IPS-NIHi7 (cell line): ENCODE results near the gene PPIL6.
"Not testable (repeated sequence)": the region's sequence is repeated elsewhere in the genome, so short reads cannot be mapped to it uniquely, and the experiment has no call there.

ENCODE experiments used
- DNase-seq: peaks from one replicate; pipeline ENCODE4 v3.0.0; 2012; ENCODE audit warnings: mixed read lengths; ENCODE audit errors: extremely low spot score

PPIL6 gene

GRCh38 chr6:109396046-109396718 is 44.2 kb downstream of the PPIL6 start:
- no peak for DNase-seq

DNA sequence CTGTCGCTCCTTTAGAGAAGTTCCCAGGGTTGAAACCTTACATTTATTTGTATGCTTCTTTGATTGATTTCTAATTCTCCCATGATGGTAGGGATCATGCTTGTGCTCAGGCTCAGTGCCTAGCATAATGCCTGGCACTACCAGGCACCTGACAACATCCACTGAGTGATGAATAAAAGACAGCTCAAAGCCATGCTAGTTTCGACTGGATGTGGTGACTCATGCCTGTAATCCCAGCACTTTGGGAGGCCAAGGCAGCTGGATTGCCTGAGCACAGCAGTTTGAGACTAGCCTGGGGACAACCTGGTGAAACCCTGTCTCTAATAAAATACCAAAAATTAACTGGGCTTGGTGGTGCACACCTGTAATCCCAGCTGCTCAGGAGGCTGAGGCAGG is 46.5 kb downstream of the PPIL6 start:
- DNase-seq: no peak

DNA sequence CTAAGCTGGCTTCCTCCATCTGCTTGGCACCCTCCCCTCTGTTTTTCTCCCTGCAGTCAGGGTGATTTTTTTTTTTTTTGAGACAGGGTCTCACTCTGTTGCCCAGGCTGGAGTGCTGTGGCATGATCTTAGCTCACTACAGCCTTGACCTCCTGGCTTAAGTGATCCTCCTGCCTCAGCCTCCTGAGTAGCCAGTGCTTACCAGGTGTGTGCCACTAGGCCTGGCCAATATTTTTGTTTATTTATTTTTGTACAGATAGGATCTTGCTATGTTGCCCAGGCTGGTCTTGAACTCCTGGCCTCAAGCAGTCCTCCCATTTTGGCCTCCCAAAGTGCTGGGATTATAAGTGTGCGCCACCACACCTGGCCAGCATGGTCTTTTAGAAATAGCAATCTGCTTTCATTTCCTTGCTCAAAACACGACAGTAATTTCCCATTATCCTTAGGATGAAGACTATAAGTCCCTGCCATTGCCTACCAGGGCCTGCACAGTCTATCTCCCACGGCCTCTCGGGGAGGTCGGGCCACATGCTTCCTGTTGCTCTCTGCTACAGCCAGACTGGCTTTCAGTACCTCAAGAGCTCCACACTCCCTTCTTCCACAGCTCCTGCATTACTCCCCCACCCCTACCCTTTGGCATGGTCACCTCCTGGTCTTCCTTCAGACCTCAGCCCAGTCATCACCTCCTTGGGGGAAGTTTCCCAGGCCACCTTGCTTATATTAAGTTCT is 47.1 kb downstream of the PPIL6 start:
- DNase-seq: no peak

DNA sequence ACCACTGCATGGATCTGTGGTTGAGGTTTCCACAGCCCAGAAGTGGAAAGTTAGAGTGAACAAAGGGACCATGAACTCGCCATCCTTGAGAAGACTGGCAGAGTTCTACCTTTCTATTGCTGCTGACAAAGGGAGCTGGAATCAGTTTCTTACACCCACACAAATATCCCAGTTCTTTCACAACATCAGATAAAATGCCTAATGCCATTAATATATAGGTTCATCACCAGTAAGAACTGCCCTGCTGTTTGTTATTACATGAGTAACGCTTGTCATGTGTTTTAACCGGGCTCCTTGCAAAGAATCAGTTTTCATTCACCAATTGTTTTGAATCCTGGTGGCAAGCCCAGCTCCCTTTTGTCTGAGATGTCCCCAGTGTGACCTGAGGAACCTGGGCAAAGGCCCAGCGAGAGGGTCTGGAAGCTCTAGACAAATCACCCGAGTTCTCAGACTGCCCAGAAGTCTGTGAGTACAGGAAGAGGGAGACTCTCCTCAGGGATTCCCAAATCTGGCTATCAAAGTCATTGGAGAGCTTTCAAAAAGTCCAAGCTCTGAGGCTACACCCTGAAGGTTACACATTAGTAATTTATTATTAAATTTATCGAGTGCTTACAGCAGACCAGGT is 50.7 kb downstream of the PPIL6 start:
- DNase-seq: no peak

DNA sequence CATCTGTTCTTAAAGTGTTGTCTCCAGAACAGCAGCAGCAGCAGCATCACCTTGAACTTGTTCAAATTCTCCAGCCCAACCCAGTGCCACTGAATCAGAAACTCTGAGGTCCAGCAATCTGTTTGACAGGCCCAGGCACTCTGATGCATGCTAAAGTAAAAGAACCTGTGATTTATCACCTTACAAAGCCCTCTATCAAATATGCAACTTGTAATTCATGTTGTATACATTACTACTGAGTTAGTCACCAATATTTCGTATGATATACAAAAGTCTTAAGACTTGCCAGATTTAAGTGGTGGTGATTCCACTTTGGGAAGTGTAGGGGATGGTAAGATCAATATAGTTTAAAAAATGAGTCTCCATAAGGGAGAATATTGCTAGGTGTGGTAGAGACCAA is 52.2 kb downstream of the PPIL6 start:
- DNase-seq: no peak

DNA sequence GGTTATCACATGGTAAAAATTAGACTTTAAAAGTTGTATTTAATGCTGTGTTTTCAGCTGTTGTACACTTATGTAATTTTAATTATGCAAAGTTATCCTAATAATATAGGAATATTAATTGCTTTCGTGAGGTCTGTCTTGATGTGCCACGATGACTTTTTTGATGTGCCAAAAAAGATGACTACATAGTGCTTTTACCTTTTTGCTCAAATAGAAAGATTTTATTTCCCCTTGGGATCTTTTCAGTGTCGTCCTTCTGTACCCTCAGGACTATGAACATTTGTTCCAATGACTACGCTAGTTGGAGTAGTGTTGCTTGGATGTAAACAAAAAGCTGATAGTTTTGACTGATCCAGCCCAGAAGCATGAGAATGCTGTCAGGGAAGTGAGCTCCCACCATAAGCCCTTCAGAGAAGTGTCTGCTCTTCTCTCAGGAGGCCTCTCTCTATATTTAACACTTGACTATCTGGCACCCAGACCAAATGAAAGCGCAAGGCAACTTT is 56.9 kb downstream of the PPIL6 start:
- DNase-seq: no peak

DNA sequence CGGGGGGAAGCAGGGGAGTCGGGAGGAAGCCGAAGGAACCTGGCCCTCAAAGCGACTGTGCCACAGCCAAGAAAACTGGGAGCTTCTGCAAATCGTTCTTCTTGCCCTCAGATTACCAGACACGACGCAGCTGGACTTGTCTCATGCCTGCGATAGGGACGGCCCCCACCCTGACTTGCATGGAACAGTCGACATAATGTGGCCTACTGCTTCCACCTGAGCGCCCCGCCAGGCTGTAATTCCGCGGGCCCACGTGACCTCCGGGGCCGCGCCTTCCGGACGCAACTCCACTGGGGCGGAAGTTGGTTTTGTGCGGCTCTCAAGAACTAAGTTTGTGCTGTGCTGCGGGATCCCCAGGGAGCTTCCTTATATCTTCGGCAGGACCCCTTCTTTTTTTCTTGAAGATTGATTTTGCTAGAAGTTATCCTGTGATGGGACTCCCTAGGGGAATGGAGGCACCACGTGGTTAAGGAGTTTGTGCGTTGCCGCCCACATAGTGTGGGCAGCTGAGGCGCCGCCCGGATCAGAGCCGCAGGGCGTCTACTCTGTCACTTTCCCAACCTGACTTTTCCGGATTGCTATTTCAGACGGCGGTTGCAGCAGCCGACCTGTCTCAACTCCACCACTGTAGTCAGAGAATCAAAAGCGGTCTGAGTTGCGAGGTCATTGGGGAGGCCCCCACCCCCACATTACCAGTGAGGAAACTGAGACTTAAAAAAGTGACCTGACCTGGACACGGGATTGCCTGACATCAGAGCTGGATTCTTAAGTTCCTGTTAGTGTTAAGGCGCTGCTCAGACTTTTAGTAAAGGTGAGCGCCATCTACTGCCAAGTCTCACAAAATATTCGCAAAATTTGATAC is 57.6 kb downstream of the PPIL6 start:
- DNase-seq: peak; percentile 92

DNA sequence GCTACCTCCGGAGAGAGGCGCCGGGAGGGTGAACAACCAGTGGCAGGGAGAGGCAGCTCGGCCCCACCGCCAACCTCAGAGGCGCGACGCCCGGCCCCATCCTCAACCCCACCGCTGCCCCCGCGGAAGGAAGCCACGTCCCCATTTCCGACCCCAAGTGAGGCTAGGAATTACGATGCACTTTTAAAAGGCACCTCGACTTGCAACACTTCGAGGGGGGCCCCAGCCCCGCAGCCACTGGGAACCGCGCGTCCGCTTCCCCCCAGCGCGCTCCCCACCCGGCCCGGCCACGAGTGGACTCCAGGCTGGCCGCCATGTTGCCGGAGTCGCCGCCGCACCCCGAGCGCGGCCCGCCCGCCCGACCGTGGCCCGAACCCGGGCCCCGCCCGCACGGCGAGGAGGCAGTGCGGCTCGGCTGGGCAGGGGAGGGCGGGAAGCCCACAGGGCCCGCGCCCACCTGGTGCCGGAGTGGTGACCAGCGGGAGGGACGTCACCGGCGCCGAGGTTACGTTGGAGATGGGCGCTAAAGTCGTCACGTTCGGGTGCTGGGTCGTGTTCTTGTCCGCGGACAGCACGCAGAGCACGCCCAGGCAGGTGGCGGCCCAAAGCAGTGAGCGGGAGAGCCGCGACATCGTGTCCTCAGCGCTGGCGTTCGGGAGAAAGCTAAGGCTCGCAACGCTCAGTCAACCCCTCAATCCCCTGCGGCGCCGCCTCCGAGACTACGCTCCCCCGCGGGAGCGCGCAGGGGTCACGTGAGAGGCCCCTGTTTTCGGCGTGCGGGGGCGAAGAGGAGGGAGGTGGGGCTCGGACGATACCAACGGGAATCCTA is 58.5 kb downstream of the PPIL6 start, which contains the start of gene CD164:
CD164 (minus strand) TSS at position 721 of the 829 bp plus-strand sequence; CDS start at position 632, 89 bp downstream.
- peak; percentile 96 for DNase-seq

- DNase-seq: no peak
Observed at GRCh38 chr6:109381061-109381746, 59.2 kb downstream of the PPIL6 start.

GRCh38 chr6:109379711-109380110 is 60.7 kb downstream of the PPIL6 start:
- no peak for DNase-seq

- DNase-seq: no peak
Observed at GRCh38 chr6:109377717-109378116, 62.7 kb downstream of the PPIL6 start.

DNA sequence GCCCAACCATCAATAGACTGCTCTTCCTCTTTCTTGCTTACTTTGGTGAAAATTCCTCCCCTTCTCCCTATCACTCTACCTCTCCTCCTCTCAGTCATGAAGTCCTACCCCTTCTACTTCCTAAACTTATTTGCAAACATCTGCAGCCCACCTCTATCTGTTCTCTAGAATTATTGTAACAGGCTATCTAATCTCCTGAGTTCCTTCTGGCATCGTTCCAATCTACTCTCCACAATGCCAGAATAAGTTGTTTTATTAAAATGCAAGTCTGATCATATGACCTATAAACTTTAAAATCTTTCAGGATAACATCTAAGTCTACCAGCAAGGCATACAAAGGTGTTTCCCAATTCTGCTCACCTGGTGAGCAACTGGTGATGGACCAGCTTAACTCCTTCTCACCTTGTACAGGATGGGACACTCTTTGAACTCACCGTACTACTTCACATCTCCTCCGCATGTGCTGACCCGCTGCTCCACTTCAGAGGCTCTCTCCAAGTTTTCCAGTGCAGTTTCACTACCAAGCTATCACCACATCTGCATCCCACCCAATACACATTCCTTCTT is 66.0 kb downstream of the PPIL6 start:
- DNase-seq: no peak

- no peak for DNase-seq
Observed at GRCh38 chr6:109373762-109374161, 66.7 kb downstream of the PPIL6 start.

- no peak for DNase-seq
Observed at GRCh38 chr6:109373331-109373730, 67.1 kb downstream of the PPIL6 start.

GRCh38 chr6:109372130-109372529 is 68.3 kb downstream of the PPIL6 start:
- DNase-seq: no peak

- DNase-seq: no peak
Observed at GRCh38 chr6:109370792-109371191, 69.6 kb downstream of the PPIL6 start.

GRCh38 chr6:109370336-109370735 is 70.1 kb downstream of the PPIL6 start:
- DNase-seq: no peak

DNA sequence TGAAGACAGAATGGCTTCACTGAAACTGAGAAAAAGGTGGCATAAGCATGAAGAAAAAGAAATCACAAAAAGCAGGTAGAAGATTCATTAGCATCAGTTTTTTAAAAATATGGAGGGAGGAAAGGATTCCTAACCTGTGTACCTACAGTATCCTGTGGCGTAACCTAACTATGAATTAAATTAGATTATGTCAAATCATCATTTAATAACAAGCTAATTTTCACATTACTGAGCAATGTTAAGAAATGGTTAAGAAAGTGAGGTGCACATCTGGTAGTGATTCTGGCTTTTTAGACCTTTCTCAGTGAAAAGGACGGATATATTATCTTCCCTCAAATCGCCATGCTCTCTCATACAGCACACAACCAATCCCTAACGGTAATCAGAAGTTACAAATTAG is 70.7 kb downstream of the PPIL6 start:
- no peak for DNase-seq

DNA sequence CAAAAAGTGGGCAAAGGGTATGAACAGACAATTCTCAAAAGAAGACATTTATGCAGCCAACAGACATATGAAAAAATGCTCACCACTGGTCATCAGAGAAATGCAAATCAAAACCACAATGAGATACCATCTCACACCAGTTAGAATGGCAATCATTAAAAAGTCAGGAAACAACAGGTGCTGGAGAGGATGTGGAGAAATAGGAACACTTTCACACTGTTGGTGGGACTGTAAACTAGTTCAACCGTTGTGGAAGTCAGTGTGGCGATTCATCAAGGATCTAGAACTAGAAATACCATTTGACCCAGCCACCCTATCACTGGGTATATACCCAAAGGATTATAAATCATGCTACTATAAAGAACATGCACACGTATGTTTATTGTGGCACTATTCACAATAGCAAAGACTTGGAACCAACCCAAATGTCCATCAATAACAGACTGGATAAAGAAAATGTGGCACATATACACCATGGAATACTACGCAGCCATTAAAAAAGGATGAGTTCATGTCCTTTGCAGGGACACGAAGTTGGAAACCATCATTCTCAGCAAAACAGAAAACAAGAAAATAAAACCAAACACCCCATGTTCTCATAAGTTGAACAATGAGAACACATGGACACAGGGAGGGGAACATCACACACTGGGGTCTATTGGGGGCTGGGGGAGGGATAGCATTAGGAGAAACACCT is 75.9 kb downstream of the PPIL6 start:
- not testable (repeated sequence) for DNase-seq
